Measurements from ENCODE around the gene PSMD5.

GRCh38 chr9:120859361-120859760, 16.6 kb upstream of the PSMD5 start:
- TF ChIP-seq EZH2 (IDR thresholded peaks at IDR 0.05; ENCODE audit: borderline replicate concordance, low read depth, low read length, severe bottlenecking) (no peak), CTCF (IDR thresholded peaks at IDR 0.05; ENCODE audit: borderline replicate concordance, extremely low read depth, low read length, poor library complexity, severe bottlenecking) (no peak)
